EL (cell line): ENCODE data around the gene NUP133.
"Not testable (repeated sequence)": the region's sequence is repeated elsewhere in the genome, so short reads cannot be mapped to it uniquely, and the experiment has no call there.

Source experiments
- DNase-seq: peaks from one replicate; pipeline ENCODE4 v3.0.0-alpha.2; 2016

NUP133 gene

GRCh38 chr1:229448354-229448753 lies 59.8 kb downstream of the NUP133 start:
- no peak for DNase-seq

DNA sequence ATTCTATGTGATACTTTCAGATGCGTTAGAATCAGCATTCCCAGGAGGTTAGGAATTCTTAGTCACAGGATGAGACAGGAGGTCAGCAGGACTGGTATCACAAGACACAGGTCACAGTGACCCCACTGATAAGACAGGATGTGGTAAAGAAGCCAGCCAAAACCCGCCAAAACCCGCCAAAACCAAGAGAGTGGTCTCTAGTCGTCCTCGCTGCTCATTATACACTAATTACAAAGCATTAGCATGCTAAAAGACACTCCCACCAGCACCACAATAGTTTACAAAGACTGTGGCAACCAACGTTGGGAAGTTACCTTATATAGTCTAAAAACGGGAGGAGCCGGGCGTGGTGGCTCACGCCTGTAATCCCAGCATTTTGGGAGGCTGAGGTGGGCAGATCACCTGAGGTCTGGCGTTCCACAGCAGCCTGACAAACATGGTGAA lies 60.3 kb downstream of the NUP133 start:
- no peak for DNase-seq

DNA sequence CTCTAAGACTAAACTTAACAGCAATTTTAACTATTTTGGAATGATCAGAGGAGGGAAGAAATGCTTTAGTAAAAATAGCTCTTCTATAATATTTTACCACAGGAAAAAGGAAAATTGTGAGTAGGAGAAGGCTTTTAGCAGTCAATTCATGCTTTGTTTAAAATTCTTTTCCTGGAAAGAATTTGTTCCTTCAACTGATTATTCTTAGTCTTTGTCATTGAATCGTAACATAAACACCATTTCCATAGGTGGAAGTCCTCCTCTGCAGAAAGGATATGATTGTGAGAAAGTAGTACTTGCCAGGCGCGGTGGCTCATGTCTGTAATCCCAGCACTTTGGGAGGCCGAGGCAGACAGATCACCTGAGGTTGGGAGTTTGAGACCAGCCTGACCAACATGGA lies 62.3 kb downstream of the NUP133 start:
- no peak for DNase-seq

GRCh38 chr1:229440851-229441537 lies 67.1 kb downstream of the NUP133 start:
- peak; percentile 69 for DNase-seq

DNA sequence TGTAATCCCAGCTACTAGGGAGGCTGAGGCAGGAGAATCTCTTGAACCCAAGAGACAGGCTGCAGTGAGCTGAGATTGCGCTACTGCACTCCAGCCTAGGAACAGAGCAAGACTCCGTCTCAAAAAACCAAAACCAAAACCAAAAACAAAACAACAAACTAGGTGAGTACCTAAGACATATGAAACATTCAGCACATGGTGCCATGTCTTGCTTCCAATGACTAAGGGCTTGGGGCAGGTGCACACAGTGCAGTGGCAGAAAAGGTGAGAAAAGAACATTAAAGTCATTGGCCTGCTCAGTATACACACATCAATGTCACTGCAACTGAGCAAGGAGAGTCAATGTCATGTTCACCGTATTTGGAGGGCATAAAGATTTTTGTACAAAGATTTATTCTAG lies 70.1 kb downstream of the NUP133 start:
- no peak for DNase-seq

GRCh38 chr1:229437443-229437842 lies 70.7 kb downstream of the NUP133 start:
- peak; percentile 15 for DNase-seq

- DNase-seq: no peak
These were observed 71.9 kb downstream of the NUP133 start for GRCh38 chr1:229436201-229436600.

DNA sequence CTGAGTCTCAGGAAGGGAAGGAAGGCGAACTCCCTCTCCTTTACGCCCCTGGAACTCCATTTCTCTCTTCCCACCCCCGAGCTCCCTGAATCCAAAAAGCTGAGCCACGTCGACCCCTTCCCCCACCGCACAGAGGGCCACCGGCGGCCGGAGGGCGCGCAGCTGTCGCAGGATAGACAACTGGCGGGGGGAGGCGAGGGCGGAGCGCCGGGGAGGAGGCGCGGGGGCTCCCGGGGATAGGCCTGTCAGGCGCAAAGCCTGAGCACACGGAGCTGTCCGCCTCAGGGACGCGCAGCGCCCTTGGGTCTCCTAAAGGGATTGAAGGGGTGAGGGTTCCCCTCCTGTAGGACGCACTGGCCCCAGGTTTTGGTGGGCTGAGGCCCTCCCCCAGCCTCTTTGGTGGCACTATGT lies 73.5 kb downstream of the NUP133 start:
- no peak for DNase-seq

GRCh38 chr1:229434005-229434640 lies 74.0 kb downstream of the NUP133 start, which contains the start of gene ACTA1:
ACTA1 (minus strand) TSS chr1:229434094; CDS start chr1:229433115, 979 bp downstream.
- DNase-seq: no peak

DNA sequence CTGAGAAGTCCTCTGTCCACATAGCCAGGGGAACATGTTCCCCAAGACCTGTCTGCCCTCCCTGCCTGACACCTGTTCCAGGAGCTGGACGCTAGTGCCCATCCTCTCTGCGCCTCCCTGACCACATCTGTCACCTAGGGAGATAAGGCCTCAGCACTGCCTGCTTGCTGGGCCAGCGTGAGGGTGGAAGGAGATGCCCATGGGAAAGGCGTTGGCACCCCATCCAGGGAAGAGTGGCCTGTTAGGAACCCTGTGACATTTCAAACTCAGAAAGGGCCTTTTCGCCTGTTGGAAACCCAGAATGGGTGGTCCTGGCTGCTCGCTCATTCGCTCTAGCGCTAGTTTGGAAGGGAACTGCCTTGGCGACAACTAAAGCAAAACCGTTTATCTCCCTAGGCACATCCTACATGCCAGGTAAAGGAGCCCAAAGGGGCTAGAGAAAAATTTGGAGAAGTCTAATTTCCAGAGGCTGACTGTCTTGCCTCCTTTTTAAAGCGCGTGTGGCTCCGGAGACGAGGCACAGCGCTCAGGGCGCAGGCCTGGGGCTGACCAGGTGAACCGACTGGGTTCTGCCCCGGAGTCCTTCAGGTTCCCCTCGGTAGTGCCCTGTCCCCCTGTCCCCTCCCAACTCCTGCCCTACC lies 74.7 kb downstream of the NUP133 start:
- DNase-seq: no peak

DNA sequence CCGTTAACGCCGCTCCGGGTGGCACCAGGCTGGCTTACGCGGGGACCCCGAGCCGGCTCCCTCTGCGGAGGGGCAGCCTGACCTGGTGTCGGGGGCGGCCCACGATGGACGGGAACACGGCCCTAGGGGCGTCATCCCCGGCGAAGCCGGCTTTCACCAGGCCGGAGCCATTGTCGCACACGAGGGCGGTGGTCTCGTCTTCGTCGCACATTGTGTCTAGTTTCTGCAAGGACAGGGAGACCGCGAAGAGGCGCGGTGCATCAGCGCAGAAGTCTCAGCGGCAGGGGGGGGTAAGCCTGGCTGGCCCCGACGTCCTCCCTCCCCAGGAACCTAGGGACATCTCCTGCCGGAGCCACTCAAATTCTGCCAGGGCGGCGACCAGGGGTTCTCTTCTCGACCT lies 75.2 kb downstream of the NUP133 start:
- DNase-seq: no peak

- DNase-seq: no peak
These were observed 76.1 kb downstream of the NUP133 start for GRCh38 chr1:229432116-229432461.

DNA sequence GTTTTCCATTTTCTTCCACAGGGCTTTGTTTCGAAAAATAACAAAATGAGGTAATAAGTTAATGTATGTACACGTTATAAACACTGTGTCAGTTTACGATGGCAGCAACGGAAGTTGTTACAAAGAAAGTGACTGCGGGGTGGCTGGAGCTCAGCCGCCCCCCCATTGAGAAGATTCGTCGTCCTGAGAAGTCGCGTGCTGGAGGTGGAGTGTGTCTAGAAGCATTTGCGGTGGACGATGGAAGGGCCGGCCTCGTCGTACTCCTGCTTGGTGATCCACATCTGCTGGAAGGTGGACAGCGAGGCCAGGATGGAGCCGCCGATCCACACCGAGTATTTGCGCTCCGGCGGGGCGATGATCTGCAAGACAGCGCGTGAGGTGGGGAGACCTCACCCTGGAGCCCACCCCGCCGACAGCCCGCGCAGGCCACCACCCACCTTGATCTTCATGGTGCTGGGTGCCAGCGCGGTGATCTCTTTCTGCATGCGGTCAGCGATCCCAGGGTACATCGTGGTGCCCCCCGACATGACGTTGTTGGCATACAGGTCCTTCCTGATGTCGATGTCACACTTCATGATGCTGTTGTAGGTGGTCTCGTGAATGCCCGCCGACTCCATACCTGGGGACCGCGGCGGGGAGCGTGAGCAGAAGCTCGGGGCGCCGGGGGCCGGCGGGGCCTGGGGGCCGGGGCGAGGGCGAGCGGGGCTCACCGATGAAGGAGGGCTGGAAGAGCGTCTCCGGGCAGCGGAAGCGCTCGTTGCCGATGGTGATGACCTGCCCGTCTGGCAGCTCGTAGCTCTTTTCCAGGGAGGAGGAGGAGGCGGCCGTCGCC lies 76.6 kb downstream of the NUP133 start:
- DNase-seq: no peak

DNA sequence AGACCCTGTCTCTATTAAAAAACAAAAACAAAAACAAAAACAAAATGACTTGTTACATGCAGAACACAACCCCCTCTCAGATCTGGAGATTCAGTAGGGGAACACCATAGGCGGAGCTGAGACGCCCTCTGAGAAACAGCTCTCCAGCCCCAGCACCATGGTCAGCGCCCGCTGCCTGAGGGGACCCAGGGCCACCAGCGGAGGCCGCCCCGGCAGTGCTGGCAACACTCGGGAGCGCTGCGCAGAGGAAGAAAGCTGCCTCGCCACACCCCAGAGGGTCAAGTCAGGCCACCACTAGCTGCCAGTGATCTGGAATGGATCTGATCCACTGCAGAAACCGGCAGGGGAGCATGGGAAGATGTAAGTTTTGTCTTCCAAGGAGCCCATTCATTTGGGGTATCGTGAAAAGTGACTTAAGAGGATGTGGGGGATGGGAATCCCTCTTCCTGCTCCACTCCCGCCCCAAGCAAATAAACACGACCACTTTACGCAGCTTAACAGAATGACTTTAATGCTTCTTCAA lies 77.3 kb downstream of the NUP133 start:
- peak; percentile 48 for DNase-seq

DNA sequence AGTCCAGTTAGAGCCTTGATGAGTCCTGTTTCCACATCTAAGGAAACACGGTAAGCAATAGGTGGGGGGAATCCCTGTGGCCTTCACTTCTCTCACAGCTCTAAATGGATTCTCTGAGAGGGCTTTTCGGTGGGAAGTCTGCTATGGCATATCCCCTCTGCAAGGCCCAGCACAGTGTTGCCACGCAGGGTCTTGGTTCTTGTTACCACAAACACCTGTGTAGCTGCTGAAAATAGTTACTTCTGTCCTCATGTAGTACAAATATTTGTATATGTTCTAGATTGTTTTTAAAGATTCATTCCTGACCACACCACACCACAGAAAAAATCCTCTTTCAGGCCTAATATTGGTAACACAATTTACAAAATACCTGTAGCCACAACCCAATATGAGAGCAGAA lies 79.9 kb downstream of the NUP133 start:
- DNase-seq: no peak

GRCh38 chr1:229427572-229427971 lies 80.6 kb downstream of the NUP133 start:
- no peak for DNase-seq

DNA sequence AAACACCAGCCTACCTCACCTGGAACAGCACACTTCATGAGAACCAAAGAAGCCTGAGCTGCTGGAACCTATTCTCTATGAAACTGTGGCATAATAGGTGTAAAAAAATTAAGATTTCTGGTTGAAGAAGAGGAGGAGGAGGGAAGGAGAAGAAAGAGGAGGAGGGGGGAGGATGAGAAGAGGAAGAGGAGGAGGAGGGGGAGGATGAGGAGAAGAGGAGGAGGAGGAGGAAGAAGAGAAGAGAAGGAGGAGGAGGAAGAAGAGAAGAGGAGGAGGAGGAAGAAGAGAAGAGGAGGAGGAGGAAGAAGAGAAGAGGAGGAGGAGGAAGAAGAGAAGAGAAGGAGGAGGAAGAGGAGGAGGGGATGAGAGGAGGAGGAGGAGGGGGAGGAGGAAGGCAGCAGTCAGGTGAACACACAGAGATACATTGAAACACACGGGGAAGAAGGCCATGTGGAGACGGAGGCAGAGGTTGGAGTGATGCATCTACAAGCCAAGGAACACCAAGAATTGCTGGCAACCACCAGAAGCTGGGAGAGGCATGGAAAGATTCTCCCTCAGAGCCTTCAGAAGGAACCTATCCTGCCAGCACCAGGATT lies 82.5 kb downstream of the NUP133 start:
- DNase-seq: no peak

DNA sequence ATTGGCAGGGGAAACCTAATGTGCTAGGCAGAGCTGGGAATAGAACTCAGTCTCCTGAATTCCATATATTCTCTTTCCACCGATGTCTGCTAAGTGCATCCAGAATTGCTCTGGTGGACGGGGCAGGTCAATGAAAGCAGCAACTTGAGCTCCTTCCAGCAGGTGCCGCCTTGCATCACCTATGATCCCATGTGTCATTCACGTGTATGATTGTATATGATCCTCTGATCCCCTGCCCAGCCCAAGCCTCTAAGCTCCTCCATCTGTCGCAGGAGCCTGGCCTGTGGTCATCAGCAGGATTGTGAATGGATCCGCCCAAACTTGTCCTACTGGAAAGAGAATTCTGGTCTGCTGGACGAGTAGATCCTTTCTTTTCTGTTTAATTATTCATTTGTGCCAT lies 87.4 kb downstream of the NUP133 start:
- DNase-seq: no peak

DNA sequence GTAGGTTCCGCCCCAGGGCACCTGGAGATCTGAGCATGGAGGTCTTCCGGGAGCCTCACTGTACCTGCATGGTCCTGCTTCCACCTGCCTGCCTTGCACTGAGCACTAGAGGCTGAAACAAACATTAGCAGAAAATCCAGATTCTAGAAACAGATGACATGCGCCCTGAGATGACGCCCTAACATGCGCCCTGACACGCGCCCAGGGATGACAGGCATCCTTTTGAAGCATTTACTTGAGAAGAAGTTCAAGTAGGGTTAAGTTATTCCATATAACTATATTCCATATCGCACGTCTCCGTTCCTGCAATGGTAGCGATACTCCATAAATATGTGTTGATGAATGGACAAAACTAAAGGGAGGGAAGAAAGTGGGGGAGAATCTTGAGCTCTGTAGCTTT lies 87.9 kb downstream of the NUP133 start:
- DNase-seq: no peak

DNA sequence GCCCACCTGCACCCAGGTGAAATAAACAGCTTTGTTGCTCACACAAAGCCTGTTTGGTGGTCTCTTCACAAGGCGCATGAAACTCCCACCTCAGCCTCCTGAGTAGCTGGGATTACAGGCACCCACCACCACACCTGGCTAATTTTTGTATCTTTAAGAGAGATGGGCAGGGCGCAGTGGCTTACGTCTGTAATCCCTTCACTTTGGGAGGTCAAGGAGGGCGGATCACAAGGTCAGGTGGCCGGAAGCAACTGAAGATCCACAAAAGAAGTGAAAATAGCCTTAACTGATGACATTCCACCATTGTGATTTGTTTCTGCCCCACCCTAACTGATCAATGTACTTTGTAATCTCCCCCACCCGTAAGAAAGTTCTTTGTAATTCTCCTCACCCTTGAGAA lies 89.6 kb downstream of the NUP133 start:
- DNase-seq: not testable (repeated sequence)

DNA sequence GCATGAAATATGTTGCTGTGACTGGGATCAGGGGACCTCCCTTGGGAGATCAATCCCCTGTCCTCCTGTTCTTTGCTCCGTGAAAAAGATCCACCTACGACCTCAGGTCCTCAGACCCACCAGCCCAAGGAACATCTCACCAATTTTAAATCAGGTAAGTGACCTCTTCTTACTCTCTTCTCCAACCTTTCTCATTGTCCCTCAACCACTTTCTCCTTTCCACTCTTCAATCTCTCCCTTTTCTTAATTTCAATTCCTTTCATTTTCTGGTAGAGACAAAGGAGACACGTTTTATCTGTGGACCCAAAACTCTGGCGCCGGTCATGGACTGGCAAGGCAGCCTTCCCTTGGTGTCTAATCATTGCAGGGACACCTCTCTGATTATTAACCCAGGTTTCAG lies 95.3 kb downstream of the NUP133 start:
- not testable (repeated sequence) for DNase-seq

- no peak for DNase-seq
These were observed 96.1 kb downstream of the NUP133 start for GRCh38 chr1:229412056-229412455.
